ENCODE measurements around the gene MAST1. TPM values are rescaled to one million over a fixed set of nuclear protein-coding genes. Genes with fewer than 3 reads are reported as not detected.

The MAST1 gene
- total RNA-seq, 1 experiment from 2014 or later, result 2.6 TPM

GRCh38 chr19:12800466-12800770 lies 37.9 kb upstream of the MAST1 start:
- H3K27ac Mint-ChIP-seq (ENCODE audit: unreplicated experiment), result peak overlapping the region; percentile 52
- no peak for DNase-seq
- peaks cover 20% of the 10 kb centered on the region for H3K4me1 Mint-ChIP-seq (ENCODE audit: low read depth, unreplicated experiment)
- no TSS peak for BruUV-seq (replicated peaks)
- no peaks in the 10 kb centered on the region for H3K27me3 Mint-ChIP-seq (ENCODE audit: unreplicated experiment)
- TF ChIP-seq CTCF (IDR thresholded peaks at IDR 0.05; ENCODE audit: unreplicated experiment), result no peak
- H3K9me3 Mint-ChIP-seq (ENCODE audit: low read depth, unreplicated experiment), result no peaks in the 10 kb centered on the region
- peak overlapping the region; percentile 59 for H3K4me3 Mint-ChIP-seq (ENCODE audit: low read depth, unreplicated experiment)
- intact Hi-C loops (cut with micrococcal nuclease; ENCODE audit: unreplicated experiment), result no loop called here
- CTCF ChIA-PET, result no interaction called here
- peaks cover 47% of the 10 kb centered on the region for H3K36me3 Mint-ChIP-seq (ENCODE audit: insufficient read depth, unreplicated experiment)

GRCh38 chr19:12800923-12801465 lies 37.3 kb upstream of the MAST1 start:
- Mint-ChIP-seq H3K27ac (ENCODE audit: unreplicated experiment) (peak overlapping the region; percentile 52), H3K9me3 (ENCODE audit: low read depth, unreplicated experiment) (no peaks in the 10 kb centered on the region), H3K36me3 (ENCODE audit: insufficient read depth, unreplicated experiment) (peaks cover 47% of the 10 kb centered on the region), H3K27me3 (ENCODE audit: unreplicated experiment) (no peaks in the 10 kb centered on the region), H3K4me3 (ENCODE audit: low read depth, unreplicated experiment) (peak overlapping the region; percentile 59), H3K4me1 (ENCODE audit: low read depth, unreplicated experiment) (peaks cover 15% of the 10 kb centered on the region)
- BruUV-seq (replicated peaks), result no TSS peak
- intact Hi-C loops (cut with micrococcal nuclease; ENCODE audit: unreplicated experiment), result no loop called here
- peak; percentile 2 for DNase-seq
- no peak for TF ChIP-seq CTCF (IDR thresholded peaks at IDR 0.05; ENCODE audit: unreplicated experiment)
- CTCF ChIA-PET, result no interaction called here

- H3K27me3 Mint-ChIP-seq (ENCODE audit: unreplicated experiment), result no peaks in the 10 kb centered on the region
- BruUV-seq (replicated peaks), result no TSS peak
- H3K4me3 Mint-ChIP-seq (ENCODE audit: low read depth, unreplicated experiment), result peak within 1 kb of the TSS; percentile 59
- CTCF ChIA-PET, result interaction anchor here (1.2 kb wide), 1 partner anchor 41 kb away, joined by 3 read pairs; no protein-coding TSS in a partner anchor
- H3K36me3 Mint-ChIP-seq (ENCODE audit: insufficient read depth, unreplicated experiment), result peaks cover 47% of the 10 kb centered on the region
- no peak for TF ChIP-seq CTCF (IDR thresholded peaks at IDR 0.05; ENCODE audit: unreplicated experiment)
- H3K27ac Mint-ChIP-seq (ENCODE audit: unreplicated experiment), result peak within 1 kb of the TSS; percentile 52
- H3K4me1 Mint-ChIP-seq (ENCODE audit: low read depth, unreplicated experiment), result peaks cover 15% of the 10 kb centered on the region
- DNase-seq, result peak; percentile 71
- intact Hi-C loops (cut with micrococcal nuclease; ENCODE audit: unreplicated experiment), result no loop called here
- H3K9me3 Mint-ChIP-seq (ENCODE audit: low read depth, unreplicated experiment), result no peaks in the 10 kb centered on the region
Observed at GRCh38 chr19:12801466-12802266, 36.6 kb upstream of the MAST1 start, which contains the start of the genes PRDX2 and THSD8. Gene PRDX2 (minus strand): TSS chr19:12801800. CDS start chr19:12801261, 539 bp downstream. Gene THSD8 (plus strand): TSS chr19:12802069. CDS start chr19:12802072, 3 bp downstream.

- Mint-ChIP-seq H3K4me1 (ENCODE audit: low read depth, unreplicated experiment) (peaks cover 16% of the 10 kb centered on the region), H3K9me3 (ENCODE audit: low read depth, unreplicated experiment) (no peaks in the 10 kb centered on the region), H3K4me3 (ENCODE audit: low read depth, unreplicated experiment) (peak overlapping the region; percentile 59), H3K36me3 (ENCODE audit: insufficient read depth, unreplicated experiment) (peaks cover 51% of the 10 kb centered on the region), H3K27ac (ENCODE audit: unreplicated experiment) (no peak overlapping the region), H3K27me3 (ENCODE audit: unreplicated experiment) (no peaks in the 10 kb centered on the region)
- BruUV-seq (replicated peaks), result no TSS peak
- intact Hi-C loops (cut with micrococcal nuclease; ENCODE audit: unreplicated experiment), result no loop called here
- no peak for TF ChIP-seq CTCF (IDR thresholded peaks at IDR 0.05; ENCODE audit: unreplicated experiment)
- no peak for DNase-seq
- CTCF ChIA-PET, result interaction anchor here (1.2 kb wide), 1 partner anchor 42 kb away, joined by 3 read pairs; no protein-coding TSS in a partner anchor
Observed at GRCh38 chr19:12802267-12803106, 35.8 kb upstream of the MAST1 start.
